ENCODE measurements around the gene LRMDA. TPM values are rescaled to one million over a fixed set of nuclear protein-coding genes. Genes with fewer than 3 reads are reported as not detected.

The LRMDA gene
- total and polyA plus RNA-seq, 10 of the 15 experiments (the other 5 are each of a cell fraction or from before 2014, with no cell fraction given): 0.07 to 0.54 (median 0.29) TPM; not detected in 4

DNA sequence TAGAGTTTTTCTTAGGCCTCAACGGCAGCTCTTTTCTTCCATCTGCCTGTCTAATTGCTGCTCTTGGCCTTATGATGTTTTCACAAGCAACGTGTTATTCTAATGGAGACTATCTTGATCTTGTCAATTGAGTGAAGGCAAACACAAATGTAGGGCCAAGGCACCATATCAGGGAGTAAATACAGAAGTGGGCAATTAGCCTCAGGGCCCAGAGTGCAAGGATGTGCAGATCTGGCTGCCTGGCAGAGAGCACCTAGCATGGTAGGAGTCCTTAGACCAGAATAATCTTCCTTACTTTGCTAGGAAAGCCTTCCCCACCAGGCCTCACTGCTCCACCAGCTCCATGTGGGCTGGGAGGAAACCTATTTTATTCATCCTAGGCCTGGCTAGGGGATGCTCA lies 590.9 kb downstream of the LRMDA start (continued):
- TF ChIP-seq, protein P1, sequence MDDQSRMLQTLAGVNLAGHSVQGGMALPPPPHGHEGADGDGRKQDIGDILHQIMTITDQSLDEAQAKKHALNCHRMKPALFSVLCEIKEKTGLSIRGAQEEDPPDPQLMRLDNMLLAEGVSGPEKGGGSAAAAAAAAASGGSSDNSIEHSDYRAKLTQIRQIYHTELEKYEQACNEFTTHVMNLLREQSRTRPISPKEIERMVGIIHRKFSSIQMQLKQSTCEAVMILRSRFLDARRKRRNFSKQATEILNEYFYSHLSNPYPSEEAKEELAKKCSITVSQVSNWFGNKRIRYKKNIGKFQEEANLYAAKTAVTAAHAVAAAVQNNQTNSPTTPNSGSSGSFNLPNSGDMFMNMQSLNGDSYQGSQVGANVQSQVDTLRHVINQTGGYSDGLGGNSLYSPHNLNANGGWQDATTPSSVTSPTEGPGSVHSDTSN (IDR thresholded peaks at IDR 0.05; ENCODE audit: insufficient replicate concordance, low read depth, low read length): no peak

DNA sequence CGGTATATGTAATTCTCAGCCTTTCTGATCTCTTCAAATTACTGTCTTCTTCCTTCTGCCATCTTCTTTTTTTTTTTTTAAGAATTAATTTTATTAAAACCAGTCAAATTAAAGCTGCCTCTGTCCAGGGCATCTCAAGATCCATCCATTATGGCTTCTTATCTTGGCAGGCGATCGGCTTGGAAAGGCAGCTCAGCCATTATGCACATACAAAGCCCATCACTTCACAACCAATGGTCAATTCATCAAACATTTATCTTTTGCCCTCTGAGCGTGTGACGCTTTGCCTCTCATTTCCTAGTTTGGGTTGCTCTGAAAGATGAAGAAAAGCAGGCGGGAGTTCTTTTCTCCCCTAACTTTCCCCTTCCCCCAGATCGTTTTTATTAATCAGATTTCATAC lies 591.6 kb downstream of the LRMDA start:
- ChIA-PET POLR2A (no interaction called here), RAD21 (ENCODE audit: unreplicated experiment) (no interaction called here), SMC1A (ENCODE audit: uncharacterized antibody, unreplicated experiment) (no interaction called here), CTCF (no interaction called here)
- in situ Hi-C loops (cut with MboI): no loop called here
- no peaks in the 10 kb centered on the region for H3K9me3 ChIP-seq (replicated peaks; ENCODE audit: control insufficient read depth, insufficient read depth, low read length)
- no peak overlapping the region for H2AFZ ChIP-seq (ENCODE audit: control insufficient read depth, low read depth, low read length)
- no peaks in the 10 kb centered on the region; a peak in 1 of 4 replicates for H3K27me3 ChIP-seq (replicated peaks in 1 of 2; ENCODE audit: control insufficient read depth in 2 of 2, insufficient read depth in 2 of 2, low read length in 1 of 2)
- intact Hi-C loops (cut with micrococcal nuclease; ENCODE audit: unreplicated experiment): loop anchor here (10.0 kb wide), 1 partner anchor 58 kb away; no protein-coding TSS in a partner anchor
- H3K27ac ChIP-seq (ENCODE audit: control insufficient read depth, insufficient read depth): no peak overlapping the region
- no peaks in the 10 kb centered on the region for H3K36me3 ChIP-seq (ENCODE audit: control insufficient read depth in 2 of 2, insufficient read depth in 2 of 2, low read length in 1 of 2)
- no peak overlapping the region for H3K9ac ChIP-seq (ENCODE audit: control insufficient read depth, insufficient read depth, low read length)
- no peaks in the 10 kb centered on the region for H4K20me1 ChIP-seq (ENCODE audit: control insufficient read depth, insufficient read depth)
- FAIRE-seq (no peak), ATAC-seq (no peak), DNase-seq (ENCODE audit: low read depth, low spot score) (no peak)
- H3K4me1 ChIP-seq (ENCODE audit: control insufficient read depth, insufficient read depth, low read length): no peaks in the 10 kb centered on the region
- no TSS peak for BruUV-seq (replicated peaks)
- H3K79me2 ChIP-seq (ENCODE audit: control insufficient read depth, insufficient read depth, low read length): no peaks in the 10 kb centered on the region
- H3K4me2 ChIP-seq (ENCODE audit: control insufficient read depth, insufficient read depth): no peak overlapping the region
- 18% methylated on average over 7 of the region's 7 CpGs for WGBS (ENCODE audit: insufficient coverage, insufficient replicate concordance, low lambda C conversion rate, missing lambda C conversion rate)
- no peak overlapping the region for H3K4me3 ChIP-seq
- TF ChIP-seq, protein P2, sequence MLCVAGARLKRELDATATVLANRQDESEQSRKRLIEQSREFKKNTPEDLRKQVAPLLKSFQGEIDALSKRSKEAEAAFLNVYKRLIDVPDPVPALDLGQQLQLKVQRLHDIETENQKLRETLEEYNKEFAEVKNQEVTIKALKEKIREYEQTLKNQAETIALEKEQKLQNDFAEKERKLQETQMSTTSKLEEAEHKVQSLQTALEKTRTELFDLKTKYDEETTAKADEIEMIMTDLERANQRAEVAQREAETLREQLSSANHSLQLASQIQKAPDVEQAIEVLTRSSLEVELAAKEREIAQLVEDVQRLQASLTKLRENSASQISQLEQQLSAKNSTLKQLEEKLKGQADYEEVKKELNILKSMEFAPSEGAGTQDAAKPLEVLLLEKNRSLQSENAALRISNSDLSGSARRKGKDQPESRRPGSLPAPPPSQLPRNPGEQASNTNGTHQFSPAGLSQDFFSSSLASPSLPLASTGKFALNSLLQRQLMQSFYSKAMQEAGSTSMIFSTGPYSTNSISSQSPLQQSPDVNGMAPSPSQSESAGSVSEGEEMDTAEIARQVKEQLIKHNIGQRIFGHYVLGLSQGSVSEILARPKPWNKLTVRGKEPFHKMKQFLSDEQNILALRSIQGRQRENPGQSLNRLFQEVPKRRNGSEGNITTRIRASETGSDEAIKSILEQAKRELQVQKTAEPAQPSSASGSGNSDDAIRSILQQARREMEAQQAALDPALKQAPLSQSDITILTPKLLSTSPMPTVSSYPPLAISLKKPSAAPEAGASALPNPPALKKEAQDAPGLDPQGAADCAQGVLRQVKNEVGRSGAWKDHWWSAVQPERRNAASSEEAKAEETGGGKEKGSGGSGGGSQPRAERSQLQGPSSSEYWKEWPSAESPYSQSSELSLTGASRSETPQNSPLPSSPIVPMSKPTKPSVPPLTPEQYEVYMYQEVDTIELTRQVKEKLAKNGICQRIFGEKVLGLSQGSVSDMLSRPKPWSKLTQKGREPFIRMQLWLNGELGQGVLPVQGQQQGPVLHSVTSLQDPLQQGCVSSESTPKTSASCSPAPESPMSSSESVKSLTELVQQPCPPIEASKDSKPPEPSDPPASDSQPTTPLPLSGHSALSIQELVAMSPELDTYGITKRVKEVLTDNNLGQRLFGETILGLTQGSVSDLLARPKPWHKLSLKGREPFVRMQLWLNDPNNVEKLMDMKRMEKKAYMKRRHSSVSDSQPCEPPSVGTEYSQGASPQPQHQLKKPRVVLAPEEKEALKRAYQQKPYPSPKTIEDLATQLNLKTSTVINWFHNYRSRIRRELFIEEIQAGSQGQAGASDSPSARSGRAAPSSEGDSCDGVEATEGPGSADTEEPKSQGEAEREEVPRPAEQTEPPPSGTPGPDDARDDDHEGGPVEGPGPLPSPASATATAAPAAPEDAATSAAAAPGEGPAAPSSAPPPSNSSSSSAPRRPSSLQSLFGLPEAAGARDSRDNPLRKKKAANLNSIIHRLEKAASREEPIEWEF (IDR thresholded peaks at IDR 0.05; ENCODE audit: insufficient replicate concordance, low read depth, low read length): no peak
- TF ChIP-seq STAT1 (conservative IDR thresholded peaks at IDR 0.05) (no peak), TAF1 (IDR thresholded peaks at IDR 0.05; ENCODE audit: borderline replicate concordance, low read depth, low read length) (no peak), BCL11A (IDR thresholded peaks at IDR 0.05; ENCODE audit: low read depth, low read length) (no peak), HDAC2 (IDR thresholded peaks at IDR 0.05) (no peak), SP1 (IDR thresholded peaks at IDR 0.05; ENCODE audit: low read depth, low read length) (no peak), SMC3 (IDR thresholded peaks at IDR 0.05; ENCODE audit: borderline replicate concordance, low read length) (no peak), IKZF2 (IDR thresholded peaks at IDR 0.05) (no peak), KDM1A (IDR thresholded peaks at IDR 0.05; ENCODE audit: borderline replicate concordance) (no peak), ZBED1 (IDR thresholded peaks at IDR 0.05; ENCODE audit: borderline replicate concordance) (no peak), PAX5 (IDR thresholded peaks at IDR 0.05; ENCODE audit: borderline replicate concordance, low read depth, low read length) (no peak), IKZF1 (conservative IDR thresholded peaks at IDR 0.05) (no peak), NR2C2 (IDR thresholded peaks at IDR 0.05; ENCODE audit: borderline replicate concordance, control insufficient read depth, insufficient read length, low read depth) (no peak)
- TF ChIP-seq, protein P3, sequence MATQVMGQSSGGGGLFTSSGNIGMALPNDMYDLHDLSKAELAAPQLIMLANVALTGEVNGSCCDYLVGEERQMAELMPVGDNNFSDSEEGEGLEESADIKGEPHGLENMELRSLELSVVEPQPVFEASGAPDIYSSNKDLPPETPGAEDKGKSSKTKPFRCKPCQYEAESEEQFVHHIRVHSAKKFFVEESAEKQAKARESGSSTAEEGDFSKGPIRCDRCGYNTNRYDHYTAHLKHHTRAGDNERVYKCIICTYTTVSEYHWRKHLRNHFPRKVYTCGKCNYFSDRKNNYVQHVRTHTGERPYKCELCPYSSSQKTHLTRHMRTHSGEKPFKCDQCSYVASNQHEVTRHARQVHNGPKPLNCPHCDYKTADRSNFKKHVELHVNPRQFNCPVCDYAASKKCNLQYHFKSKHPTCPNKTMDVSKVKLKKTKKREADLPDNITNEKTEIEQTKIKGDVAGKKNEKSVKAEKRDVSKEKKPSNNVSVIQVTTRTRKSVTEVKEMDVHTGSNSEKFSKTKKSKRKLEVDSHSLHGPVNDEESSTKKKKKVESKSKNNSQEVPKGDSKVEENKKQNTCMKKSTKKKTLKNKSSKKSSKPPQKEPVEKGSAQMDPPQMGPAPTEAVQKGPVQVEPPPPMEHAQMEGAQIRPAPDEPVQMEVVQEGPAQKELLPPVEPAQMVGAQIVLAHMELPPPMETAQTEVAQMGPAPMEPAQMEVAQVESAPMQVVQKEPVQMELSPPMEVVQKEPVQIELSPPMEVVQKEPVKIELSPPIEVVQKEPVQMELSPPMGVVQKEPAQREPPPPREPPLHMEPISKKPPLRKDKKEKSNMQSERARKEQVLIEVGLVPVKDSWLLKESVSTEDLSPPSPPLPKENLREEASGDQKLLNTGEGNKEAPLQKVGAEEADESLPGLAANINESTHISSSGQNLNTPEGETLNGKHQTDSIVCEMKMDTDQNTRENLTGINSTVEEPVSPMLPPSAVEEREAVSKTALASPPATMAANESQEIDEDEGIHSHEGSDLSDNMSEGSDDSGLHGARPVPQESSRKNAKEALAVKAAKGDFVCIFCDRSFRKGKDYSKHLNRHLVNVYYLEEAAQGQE (IDR thresholded peaks at IDR 0.05; ENCODE audit: low read depth, low read length): no peak

Measured in GM12878 (cell line).